Right lung (tissue), 5 donors: ENCODE data around the gene CYP1A1. TPM values are rescaled to one million over a fixed set of nuclear protein-coding genes. Genes with fewer than 3 reads are reported as not detected.
"Not testable (repeated sequence)": the region's sequence is repeated elsewhere in the genome, so short reads cannot be mapped to it uniquely, and the experiment has no call there.

Experiments
- DNase-seq, 2 donors: peaks; one replicate each; pipeline ENCODE4 v3.0.0-alpha.2; 2013
- polyA plus RNA-seq, 5 donors: library from polyadenylated mRNA; unstranded; fragments of 120-200 nt; gene quantifications; one replicate each; pipeline versions ENCODE4 v1.2.1 to v1.2.3, GENCODE V29; 2013; ENCODE audit warnings: inconsistent platforms in 1 of 5, low replicate concordance in 1 of 5; ENCODE audit not compliant: insufficient read length in 5 of 5, insufficient read depth in 1 of 5

The CYP1A1 gene
- polyA plus RNA-seq, 5 donors, result 0.21 to 1.5 (median 0.30) TPM

GRCh38 chr15:74738239-74738638, 12.9 kb upstream of the CYP1A1 start:
- not testable (repeated sequence) for DNase-seq

DNA sequence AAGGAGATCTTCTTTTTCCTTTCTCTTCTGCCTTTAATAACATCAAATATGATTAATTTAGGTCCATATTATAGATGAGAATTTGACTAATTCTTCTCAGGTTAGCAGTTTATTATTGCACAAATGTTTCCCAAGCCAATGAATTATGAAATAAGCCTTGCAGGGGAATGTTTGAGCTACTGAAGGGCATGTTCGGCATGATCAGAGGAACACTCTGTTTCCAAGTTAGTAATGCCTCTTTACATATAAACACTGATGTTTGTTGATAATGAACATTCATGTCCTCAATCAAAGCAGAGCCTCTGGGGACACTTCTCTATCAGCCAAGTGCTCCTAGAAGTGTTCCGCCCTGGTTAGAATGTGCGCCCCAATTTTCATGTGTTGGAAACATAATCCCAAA, 10.0 kb upstream of the CYP1A1 start:
- DNase-seq, result no peak

GRCh38 chr15:74733269-74733668, 7.9 kb upstream of the CYP1A1 start:
- no peak for DNase-seq

DNA sequence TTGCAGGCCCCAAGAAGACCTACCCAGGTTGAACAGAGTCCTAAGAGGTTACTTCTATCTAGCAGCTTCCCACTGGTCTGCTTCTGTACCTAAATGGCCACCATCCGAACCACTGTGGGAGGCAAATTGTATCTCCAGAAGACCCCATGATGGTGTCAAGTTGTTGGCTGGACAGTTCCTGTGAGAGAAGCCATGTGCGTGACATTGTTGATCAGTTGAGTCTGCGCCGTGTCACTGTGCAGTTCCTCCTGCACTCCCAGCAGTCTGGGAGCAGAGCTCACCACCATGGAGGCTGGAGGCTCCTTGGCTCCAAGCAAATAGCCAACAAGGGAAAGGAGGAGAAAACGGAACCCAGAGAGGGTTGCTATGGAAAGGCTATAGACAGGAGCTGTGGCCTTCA, 7.5 kb upstream of the CYP1A1 start:
- DNase-seq, result no peak

- DNase-seq, result no peak
Measured at GRCh38 chr15:74730619-74731316, 5.4 kb upstream of the CYP1A1 start.

GRCh38 chr15:74729372-74729771, 4.0 kb upstream of the CYP1A1 start:
- not testable (repeated sequence) for DNase-seq

GRCh38 chr15:74728699-74729098, 3.4 kb upstream of the CYP1A1 start:
- not testable (repeated sequence) for DNase-seq

DNA sequence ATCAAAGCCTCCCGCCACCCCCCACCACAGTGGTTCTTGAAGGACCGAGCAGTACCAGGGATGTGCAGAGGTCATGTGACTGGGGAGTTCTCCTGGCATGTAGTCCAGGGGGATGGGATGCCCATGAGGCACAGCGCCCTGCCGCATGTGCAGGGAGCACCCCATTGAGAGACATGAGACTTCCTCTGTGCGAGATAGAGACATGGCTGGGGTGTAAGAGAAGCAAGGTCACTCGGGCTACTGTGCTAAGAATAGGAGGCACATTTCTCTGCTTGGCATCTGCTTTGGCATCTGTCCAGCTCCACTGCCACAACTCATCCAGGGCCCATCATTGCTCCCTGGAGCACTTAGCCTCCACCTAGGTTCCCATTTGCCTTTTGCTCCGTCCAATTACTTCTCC, 2.4 kb upstream of the CYP1A1 start:
- no peak for DNase-seq

GRCh38 chr15:74726774-74727164, 1.4 kb upstream of the CYP1A1 start:
- no peak for DNase-seq

DNA sequence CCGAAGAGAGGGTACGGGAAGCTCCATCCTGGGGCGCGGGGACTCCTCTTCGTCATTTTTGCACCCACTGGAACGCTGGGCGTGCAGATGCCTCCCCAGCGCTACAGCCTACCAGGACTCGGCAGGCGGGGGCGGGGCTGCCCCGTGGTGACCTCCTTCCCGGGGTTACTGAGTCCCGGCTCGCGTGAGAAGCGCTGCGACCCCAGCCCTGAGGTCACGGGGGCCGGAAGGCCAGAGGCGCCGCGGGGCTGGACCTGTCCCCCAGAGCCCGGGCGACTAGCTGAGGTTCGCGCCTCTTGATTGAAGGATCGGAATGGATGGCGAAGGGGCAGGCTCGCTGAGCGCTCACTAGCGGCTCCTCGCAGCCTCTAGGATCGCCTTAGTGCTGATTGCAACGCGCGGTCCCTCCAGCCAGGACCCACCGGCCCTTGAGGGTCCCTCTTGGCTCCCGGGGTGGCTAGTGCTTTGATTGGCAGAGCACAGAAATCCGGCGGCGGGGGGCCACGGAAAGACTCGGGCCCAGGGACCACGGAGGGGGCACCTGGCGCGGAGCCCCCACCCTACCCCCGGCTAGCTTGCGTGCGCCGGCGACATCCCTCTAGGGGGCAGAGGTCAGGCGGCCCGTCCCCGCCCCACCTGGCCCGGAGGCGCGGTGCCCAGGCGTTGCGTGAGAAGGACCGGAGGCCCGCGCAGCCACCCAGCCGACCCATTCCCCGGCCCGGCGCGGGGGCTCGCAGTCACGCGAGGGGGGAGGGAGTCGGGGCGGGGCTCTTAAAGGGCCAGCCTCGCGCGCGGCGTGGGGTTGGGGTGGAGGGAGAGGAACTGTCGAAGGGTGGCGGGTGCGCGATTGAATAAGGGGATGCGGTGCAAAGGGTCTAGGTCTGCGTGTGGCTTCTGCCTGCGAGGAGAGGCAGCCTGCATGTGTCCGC, 781 bp upstream of the CYP1A1 start:
- no peak for DNase-seq

- no peak for DNase-seq
Measured at GRCh38 chr15:74724570-74725224, 631 bp downstream of the CYP1A1 start.

- DNase-seq, result peak in 1 of 2 donors; percentile 16
Measured at GRCh38 chr15:74723754-74724334, 1.5 kb downstream of the CYP1A1 start.

DNA sequence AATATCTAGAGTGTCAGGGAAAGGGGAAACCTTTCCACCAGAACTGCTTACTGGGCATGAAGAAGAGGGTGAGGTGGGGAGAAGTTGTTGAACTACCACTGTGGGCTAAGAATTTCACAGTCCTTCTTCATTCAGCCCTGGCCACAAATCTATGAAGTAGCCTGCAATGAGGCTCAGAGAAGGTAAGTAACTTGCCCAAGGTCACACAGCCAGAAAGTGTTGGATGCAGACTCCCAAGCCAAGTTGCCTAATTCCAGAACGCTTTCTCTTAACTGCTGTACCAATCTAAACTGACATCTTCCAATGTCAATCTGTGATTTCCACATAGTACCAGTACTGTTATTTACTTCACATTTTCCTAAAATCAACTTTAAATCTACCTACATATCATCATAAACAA, 2.1 kb downstream of the CYP1A1 start:
- no peak for DNase-seq

DNA sequence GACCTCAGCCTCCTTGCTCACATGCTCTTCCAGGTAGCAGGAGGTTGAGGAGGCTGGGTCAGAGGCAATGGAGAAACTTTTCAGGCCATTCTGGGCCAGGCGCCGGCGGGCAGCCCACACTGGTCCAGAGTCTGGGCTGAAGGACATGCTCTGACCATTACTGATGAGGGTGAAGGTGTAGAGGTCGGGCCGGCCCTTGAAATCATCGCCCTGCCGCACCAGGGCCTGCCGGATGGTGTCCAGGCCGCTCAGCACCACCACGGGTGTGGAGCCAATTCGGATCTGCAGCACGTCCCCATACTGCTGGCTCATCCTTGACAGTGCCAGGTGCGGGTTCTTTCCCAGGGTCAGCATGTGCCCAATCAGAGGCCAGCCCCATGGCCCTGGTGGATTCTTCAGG, 2.7 kb downstream of the CYP1A1 start:
- no peak for DNase-seq

DNA sequence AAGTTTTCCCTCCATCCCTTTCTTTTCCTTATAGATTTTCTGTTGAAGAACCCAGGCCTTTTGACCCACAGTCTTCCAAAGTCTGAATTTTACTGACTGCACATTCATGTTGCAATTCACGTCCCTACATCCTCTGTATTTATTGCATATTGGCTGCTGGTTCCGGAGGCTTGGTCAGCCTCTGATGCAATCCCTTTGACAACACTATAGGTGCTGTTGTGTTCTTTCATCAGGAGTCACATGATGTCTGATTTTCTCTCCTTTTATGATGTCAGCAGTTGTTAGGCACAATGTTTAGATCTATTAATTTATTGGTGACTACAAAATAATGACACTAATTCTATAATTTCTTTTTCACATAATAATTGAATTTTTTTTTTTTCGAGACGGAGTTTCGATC, 8.7 kb downstream of the CYP1A1 start:
- no peak for DNase-seq

DNA sequence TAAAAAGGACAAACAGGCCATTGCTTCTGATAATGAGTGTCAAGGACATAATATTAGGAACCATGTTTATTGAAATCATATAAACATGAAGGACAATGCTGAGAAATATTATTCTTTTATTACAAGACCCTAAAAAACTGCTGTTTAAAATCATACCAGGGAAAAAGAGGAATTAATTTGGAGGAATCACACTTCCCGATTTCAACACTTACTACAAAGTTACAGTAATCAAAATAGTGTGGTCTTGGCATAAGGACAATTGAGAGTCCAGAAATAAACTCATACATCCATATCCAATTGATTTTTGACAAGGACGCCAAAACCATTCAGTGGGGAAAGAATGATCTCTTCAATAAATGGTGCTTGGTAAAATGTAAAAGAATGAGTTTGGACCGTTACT, 13.0 kb downstream of the CYP1A1 start:
- DNase-seq, result no peak

DNA sequence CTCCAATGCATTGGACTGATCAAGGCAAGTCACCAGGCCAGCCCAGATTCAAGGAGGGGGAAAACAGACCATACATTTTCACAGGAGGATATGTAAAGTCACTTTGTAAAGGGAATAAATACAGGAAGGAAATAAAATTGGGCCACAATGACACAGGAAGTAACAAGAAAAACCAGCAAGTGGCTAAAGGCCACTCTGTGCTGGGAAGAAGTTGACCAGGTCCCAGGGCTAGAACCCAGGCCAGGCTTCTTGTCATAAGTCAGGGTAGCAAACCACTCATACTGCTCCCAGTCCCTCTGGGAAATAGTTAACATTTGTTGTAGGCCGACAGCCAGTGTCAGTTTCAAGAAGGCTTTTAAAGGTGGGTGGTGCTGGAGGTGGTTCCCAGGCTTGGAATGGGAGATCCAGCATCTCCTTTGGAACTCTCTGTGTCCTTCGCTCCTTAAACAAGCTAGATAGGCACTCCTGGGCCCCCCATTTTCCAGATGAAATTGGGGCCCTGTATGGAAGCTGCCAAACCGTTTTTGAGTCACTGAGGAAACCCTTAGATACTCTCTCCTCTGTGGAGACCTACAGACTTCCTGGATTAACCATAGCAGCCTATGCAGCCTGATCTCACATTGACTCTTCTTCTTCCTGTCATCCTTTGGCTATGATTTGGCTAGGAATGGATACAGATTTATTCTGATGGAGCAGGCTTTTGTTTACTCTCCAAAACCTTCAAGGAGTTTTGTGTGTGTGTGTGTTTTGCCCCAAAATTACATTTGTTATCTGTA, 14.8 kb downstream of the CYP1A1 start:
- DNase-seq, result no peak

GRCh38 chr15:74709892-74710291, 15.4 kb downstream of the CYP1A1 start:
- no peak for DNase-seq

DNA sequence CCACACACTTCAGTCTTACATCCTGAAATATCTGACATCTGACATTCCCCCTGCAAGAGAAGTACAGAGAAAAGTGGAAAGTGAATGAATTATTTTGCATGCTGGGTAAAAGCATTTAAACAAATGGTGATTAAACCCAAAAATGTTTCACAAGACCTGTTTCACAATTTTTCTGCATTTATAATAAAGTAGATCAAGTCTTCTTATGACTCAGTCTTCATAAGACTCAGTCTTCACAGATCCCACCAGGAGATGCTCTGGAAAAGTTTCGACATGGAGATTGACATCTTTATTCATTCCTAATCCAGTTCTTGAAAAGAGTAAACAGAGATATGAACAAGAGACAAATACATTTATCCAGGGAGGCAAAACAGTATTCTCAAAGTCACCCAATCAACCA, 16.3 kb downstream of the CYP1A1 start:
- no peak for DNase-seq

- no peak for DNase-seq
Measured at GRCh38 chr15:74696808-74697207, 28.5 kb downstream of the CYP1A1 start.

DNA sequence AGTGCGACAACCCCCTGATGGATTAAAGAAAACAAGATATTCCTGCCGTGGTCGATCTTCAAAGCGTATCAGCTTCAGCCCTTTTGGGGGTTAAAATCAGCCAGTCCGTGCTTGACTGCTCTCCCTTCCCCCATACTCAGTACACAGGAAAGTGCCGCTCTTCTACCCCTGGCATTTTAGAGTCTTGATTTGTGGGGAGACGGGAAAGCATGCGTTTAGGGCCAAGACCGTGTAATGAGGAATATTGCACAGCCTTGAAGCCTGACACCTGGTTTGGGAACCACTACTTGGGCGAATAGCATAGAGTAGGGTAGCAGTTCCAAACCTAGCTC, 29.0 kb downstream of the CYP1A1 start:
- DNase-seq, result no peak
